ENCODE measurements around the gene OR6J1.
A peak's percentile ranks its signal among the peaks of the same experiment; 100 is the strongest.
"Not testable (repeated sequence)": the region's sequence is repeated elsewhere in the genome, so short reads cannot be mapped to it uniquely, and the experiment has no call there.

OR6J1 gene

DNA sequence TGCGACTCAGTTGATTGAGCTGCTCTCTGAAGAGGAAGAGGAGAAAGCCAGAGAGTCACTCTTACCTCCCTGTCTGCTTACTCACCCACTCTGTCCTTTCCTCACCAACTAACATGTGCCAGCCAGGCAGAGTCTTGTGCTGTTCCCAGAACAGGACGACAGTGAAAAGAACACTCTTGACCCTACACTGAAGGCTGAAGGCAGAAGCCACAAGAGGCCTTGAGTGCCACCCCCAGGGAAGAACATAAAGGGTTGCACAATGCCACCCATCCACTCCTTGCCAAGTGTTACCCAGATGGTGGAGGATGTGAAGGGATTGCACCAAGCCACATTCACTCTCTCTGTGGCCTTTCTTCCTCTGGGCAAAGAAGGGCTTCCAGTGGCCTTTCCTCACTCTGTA is 33.2 kb downstream of the OR6J1 start:
- FAIRE-seq (no peak), DNase-seq (ENCODE audit: low spot score) (no peak)

DNA sequence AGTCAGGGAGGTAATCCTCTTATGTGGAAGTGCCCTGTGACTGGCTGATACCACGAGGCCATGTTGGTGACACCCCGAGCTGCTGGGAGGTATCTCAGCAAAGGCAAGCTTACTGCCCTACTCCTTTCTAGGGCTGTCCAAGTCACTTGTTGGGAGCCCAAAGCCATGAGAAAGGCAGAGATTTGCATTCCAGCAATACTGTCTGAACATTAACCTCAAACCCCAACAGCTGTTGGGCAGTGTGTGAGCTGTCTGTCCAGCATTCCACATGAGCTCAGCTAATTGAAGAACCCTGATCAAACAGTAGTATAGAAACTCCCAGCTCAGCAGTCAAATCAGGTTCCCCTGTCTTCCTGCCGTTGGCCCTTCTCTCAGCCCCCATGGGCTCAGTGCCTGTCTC is 36.9 kb downstream of the OR6J1 start:
- FAIRE-seq = no peak

DNA sequence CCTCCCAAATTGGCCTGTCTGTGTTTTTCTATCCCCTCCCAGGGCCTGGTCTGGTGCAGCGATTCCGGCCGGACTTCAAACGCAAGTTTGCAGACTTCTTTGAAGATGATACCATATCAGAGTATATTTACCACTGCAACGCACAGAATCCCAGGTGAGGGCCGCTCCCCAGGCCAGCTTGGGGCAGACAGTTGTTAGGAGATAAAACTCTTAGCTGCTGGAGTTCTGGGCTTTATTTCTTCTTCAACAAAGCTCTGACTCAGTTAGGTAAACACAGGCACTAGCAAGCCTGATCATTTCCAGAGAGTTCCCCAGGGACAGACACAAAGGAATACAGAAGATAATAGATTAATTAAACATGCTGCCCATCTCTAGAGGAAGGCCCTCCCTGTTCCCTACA is 37.8 kb downstream of the OR6J1 start:
- DNase-seq (ENCODE audit: low spot score) (no peak), FAIRE-seq (no peak)

More for the DNA sequence above, 36.9 kb downstream of the OR6J1 start:
- DNase-seq (ENCODE audit: low spot score) = no peak

DNA sequence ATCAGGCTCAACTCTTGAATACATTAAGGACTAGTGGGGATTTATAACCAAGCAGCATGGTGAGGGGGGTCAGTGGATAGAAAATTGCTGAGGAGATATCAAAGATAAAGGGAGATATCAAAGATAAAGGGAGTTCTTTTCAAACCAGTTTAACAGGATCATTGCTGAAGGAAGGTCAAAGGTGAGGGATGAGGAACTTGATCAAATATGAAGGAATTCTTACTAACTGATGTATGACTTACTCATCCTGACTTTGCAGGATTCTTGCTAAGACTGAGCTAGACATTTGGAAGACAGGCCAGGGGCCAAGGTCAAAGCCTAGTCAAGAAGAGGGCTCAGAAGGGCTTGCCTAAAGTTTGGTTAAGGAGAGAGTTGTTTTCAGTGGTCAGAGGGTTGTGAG is 41.3 kb downstream of the OR6J1 start:
- DNase-seq (ENCODE audit: low spot score) = peak; percentile 58
- FAIRE-seq = no peak

DNA sequence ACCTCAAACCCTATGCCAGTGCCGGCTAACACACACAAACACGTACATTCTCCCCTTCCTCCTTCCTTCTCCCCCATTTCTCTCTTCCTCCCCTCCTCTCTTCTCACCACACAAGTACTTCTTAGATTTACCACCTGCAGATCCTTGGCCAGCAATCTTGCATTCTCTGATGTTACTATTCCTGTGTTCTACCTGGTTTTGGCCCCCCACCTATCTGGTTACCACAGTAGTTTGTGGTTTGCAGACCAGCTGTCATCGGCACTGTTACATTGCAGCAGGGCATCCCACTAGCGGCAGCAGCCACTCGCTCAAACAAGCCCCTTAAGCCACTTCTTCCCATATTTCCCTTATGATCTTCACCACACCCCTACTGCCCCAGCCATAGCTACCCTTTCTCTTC is 42.2 kb downstream of the OR6J1 start:
- FAIRE-seq = no peak
- no peak for DNase-seq (ENCODE audit: low spot score)

DNA sequence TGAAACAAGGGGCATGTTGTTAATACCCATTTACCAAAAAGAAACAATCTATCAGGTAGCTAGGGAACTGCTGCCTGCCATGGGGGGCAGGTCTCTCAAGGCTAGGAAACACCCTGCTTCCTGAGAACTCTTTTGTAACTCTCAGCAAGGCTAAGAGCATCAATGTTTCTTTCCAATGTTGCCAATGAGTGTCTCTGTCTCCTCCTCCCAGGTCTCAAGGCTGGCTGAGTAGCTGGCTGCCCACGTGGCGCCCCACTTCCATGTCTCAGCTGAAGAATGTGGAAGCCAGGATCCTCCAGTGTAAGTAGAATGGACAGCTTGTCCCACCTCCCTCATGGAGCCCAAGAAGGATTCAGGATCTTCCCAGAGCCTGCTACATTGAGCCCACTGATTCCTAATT is 42.7 kb downstream of the OR6J1 start:
- DNase-seq (ENCODE audit: low spot score) (no peak), FAIRE-seq (no peak)

DNA sequence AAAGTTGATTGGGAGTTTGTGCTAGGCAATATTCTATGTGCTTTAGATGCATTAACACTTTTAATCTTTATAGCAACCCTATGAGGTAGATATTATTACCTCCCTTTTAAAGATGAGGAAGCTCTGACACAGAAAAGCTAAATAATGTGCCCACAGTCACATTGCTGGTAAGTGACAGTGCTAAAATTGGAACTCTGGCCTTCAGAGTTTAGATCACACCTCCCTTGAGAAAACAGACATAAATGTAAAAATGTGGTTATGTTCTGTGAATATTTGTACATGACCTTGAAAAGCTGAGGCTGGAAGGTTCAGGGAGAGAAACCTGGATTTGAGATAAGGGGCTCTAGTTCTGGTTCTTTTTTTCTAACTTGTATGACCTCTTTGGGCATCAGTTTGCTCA is 44.1 kb downstream of the OR6J1 start:
- FAIRE-seq = no peak
- no peak for DNase-seq (ENCODE audit: low spot score)

DNA sequence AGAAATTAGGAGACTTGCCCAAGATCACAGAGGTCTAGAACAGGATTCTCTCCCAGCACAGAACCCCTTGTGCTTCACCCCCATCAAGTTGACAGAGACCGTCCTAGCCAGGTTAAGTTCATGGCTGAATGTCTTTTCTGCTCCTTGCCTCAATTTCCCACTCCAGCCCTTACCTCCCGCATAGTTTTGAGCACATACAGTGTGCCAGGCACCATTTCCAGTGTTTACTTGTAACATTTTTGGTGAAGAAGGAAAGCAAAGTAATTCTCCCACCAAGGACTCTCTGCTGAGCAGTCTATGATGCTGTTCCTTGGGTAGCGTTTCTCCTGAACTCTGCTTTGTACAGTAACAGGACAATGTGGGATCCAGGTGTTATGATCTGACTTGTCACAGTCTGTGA is 44.8 kb downstream of the OR6J1 start:
- no peak for DNase-seq (ENCODE audit: low spot score)
- no peak for FAIRE-seq

DNA sequence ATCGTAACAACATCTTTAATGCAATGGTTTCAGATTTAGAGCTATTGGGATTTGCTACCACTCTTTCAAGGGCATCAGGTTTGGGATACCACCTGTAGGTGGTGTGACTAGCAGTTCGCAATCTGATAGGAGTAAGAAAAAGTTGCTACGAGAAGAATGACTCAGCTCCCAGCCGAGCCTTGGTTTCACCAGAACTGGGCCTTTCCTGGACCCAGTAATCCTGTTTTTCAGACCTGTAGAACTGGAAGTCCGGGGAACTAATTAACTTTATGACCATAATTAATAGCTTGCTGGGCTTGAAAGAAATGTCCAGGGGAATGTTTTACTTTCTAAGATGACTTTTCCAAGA is 45.3 kb downstream of the OR6J1 start:
- FAIRE-seq = no peak

DNA sequence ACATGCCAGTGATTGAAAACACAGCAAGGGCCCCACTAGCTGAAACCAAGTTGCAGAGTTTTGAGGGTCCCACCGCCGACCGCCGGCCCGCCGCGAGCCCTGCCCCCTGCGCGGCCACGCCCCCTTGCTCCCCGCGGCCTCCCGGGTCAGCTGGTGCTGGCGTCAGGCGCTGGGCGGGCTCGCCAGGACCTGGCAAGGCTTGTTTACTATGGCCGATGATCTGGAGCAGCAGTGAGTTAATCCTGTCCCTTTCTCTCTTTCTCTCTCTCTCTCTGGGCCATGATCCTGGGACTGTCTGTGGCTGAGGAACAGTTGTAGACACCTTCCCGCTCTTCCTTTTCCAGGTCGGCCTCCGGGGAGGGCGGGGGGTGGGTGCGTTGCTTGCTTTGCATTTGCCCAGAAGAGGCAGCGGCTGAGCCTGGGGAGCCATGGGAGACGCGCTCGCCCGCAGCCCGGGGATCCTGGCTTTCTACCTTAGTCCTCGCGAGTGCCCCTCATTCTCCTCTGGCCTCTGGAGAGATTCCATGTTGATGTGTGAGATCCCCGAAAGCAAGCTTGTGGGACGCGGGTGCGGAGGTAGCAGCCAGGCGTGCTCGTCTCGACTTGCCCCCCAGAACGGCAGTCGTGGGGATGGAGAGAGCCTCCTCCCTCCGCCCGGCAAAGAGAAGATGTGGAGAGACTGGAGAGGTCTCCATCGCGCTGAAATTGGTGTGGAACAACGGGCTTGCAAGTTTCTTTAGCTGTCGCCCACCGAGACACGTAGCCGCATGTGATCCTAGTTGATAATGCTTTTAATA is 45.9 kb downstream of the OR6J1 start, which contains the start of gene ABHD4:
ABHD4 (plus strand) TSS at position 202 of the 797 bp plus-strand sequence; CDS start at position 209, 7 bp downstream.
- DNase-seq (ENCODE audit: low spot score) = no peak
- no peak for FAIRE-seq

More for the DNA sequence above, 45.3 kb downstream of the OR6J1 start:
- DNase-seq (ENCODE audit: low spot score) = peak; percentile 31

DNA sequence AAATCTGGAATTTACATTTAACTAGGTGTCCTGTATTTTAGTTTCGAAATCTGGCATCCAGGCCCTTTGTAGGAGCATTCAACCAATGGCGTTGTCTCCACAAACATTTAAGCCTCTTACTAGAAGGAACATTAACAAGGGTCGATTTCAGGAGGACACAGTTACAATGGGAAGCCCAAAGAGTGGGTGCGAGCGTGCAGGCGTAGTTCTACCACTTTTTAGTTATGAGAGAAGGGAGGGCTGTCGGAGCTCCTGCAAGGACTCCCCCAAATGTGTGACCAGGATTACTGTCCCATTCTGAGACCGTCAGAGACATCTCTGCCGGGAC is 46.4 kb downstream of the OR6J1 start:
- no peak for DNase-seq (ENCODE audit: low spot score)

DNA sequence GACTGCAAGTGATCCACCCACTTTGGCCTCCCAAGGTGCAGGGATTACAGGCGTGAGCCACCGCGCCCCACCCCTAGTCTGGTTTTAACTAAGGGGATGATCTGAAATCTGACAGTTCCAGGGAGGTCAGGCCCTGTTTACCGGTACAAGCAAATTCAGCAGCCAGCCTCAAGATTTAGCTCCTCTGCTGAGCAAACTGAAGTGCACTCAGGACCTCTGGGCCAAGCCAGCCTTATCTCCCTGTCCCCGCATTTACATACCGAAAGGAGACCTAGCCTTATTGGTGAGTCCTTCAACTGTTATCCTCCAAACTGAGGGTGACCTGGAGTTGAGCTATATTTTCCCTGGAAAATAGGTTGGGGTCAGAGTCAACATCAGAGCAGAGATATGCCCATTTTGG is 46.9 kb downstream of the OR6J1 start:
- DNase-seq (ENCODE audit: low spot score) = no peak

More for the DNA sequence above, 46.4 kb downstream of the OR6J1 start:
- FAIRE-seq = no peak

DNA sequence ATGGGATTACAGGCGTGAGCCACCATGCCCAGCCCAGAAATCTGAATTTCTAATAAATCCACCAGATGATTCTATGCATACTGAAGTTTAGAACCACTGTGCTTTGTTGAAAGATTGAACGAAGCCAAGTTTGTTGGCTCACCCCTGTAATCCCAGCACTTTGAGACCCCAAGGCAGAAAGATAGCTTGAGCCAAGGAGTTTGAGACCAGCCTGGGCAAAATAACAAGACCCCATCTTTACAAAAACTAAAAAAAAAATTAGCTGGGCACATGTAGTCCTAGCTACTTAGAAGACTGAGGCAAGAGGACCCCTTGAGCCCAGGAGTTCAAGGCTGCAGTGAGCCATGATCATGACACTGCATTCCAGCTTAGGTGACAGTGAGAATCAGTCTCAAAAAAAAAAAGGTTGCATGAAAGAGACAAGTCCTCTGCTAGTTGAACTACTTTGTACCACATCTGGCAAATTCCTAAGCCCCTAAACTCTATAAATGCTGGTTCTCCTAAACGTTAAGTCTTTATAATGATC is 47.7 kb downstream of the OR6J1 start:
- FAIRE-seq (no peak), DNase-seq (ENCODE audit: low spot score) (no peak)

More for the DNA sequence above, 46.9 kb downstream of the OR6J1 start:
- no peak for FAIRE-seq

DNA sequence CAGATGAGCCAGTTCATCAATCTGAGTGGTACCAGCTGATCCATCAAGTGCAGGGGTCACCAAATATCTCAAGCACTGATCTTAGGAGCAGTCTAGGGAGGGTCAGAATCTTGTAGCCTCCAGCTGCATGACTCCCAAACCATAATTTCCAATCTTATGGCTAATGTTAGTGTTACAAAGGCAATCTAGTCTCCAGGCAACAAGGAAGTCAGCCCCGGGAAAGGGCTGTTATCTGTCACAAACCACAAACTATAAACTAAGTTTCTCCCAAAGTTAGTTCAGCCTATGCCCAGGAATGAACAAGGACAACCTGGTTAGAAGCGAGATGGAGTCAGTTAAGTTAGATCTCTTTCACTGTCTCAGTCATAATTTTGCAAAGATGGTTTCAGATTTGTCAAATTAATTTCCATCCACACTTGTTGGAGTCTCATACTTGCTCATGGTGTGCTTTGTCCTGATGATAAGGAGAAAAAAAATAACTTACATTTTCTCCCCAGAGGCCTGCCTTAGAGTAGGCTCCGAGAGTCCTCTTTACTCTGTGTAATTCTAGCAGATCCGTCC is 49.9 kb downstream of the OR6J1 start:
- FAIRE-seq = no peak
- DNase-seq (ENCODE audit: low spot score) = no peak

DNA sequence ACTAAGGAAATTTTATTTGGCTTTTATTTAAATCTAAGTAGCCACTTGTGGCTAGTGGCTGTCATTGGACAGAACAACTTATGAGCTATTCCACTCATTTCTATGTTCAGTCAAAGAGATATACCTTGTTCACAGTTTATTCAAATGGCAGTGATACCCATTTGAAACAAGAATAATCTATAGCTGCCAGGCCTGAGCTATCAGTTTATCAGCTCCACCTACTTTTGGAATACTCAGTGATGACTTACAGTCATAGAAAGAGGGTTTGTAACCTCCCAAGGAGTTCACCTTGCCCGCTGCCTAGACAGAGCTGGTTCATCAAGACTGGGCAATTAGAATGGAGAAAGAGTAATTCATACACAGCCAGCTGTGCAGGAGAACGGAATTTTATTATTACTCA is 50.6 kb downstream of the OR6J1 start:
- no peak for DNase-seq (ENCODE audit: low spot score)
- no peak for FAIRE-seq

DNA sequence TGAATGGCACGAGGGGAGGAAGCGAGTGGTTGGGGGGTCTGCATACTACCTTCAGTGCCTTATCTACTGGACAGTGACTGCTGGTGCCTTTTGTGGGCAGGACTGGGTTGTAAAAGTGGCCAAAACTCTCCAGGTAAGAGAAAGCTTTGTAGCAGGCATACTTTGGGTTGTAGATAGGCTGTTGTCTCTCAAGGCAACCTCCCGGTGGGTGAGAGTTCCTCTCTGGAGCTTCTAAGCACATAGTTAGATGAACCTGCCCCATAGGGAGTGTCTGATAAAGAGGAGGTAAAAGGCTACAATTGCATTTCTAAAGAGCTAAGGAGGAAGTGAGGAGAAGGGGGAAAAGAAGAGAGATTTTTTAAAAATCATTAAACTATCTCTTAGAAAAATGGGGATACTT is 51.0 kb downstream of the OR6J1 start:
- FAIRE-seq (no peak), DNase-seq (ENCODE audit: low spot score) (no peak)

DNA sequence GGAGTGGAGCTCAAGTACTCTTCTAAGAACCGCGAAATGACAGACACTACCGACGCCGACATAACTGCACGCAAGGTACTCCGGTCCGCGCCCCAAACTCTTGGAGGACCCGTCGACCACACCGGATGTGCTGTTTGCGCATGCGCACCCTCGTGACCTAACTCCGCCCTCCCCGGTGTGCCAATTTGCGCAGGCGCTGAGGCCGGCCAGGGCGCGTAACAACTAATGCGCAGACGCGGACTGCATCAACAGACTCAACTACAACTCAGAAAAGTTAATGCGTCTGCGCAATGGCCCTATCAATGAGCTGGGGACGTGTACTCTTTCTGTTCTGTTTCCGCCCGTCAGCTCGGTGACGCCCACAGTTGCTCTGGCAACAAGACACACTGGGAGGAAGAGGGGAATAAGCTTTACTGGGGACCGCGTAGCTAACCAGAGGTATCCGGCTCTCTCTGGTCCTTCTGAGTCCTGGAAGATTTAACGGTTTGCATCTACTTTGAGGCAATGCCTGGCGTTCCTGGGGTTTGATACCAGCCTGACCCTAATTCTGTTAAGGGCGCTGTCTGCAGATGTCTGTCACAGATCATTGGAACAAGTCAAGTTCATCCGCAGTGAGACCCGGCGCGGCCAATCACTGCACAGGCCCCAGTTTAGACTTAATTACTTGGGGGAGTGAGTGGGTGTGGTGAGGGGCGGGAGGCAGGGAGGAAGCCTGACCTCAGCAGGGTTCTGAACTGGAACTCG is 54.9 kb downstream of the OR6J1 start, which contains the start of gene DAD1:
DAD1 (minus strand) TSS at position 129 of the 744 bp plus-strand sequence; CDS start at position 62, 67 bp downstream.
- FAIRE-seq (peak; percentile 76), DNase-seq (ENCODE audit: low spot score) (peak; percentile 97)

DNA sequence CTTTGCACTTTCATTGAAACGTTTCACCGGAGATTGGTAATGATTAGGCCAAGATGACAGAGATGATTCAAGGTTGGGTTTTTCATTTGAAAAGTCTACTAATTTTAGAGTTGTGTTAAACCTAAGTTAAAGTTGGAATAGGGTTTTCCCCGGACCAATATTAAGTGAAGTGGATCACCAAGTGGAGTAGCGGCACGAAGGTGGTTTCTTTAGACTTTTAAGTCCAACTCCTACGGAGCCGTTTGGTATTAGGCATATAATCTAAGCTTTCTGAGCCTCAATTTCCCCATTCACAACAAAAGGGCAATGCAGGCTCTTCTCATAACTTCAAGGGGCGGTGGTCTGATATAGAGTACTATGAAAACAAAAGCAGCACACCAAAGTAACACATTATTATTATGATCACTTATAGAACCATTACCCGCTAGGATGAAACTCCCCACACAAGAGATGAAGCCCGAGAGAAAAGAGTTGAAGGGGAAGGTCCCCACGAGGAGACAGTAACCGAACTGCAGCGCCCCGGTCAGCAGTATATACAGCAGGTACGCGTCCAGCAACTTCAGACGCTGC is 55.5 kb downstream of the OR6J1 start:
- no peak for FAIRE-seq

DNA sequence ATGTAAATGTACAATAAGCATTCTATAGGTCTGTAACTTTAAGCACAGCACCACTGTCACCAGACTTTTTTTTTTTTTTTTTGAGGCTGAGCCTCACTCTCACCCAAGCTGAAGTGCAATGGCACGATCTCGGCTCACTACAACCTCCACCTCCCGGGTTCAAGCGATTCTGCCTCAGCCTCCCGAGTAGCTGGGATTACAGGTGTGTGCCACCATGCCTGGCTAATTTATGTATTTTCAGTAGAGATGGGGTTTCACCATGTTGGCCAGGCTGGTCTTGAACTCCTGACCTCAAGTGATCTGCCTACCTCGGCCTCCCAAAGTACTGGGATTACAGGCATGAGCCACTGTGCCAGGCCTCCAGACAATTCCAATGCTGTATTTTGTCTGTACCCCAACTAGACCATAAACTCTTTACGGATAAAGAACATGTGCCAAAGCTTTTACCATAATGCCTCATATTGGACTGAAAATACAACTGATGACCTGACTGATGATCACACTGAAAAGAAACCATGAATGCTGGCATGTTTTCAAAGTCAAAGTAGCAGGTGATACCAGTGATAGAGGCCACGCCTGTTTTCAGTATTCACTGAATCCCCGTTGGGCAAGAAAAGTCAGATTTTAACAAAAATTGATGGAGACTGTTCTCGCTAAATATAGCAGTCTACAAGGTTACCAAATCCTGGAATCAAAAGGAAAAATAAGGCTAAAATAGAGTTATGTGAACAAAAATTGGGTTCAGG is 56.3 kb downstream of the OR6J1 start:
- FAIRE-seq; DNase-seq (ENCODE audit: low spot score): not testable (repeated sequence)

More for the DNA sequence above, 55.5 kb downstream of the OR6J1 start:
- no peak for DNase-seq (ENCODE audit: low spot score)

DNA sequence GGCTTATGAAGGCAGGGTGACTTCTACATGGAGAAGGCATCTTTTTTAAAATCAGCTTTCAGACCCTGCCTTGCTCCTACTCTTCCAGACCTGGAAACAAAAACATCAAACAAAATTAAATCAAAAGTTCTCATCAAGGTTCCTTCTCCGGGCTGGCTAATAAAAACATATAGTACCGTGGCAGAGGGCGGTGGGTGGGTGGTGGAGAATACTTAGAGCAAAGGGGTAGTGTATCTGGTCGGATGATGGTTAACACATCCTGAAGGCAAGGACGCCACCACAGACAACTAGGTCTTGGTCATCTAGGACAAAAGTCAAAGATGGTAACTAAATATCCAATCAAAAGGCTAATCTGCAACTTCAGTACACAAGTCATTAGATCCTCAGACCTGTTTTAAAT is 56.9 kb downstream of the OR6J1 start:
- FAIRE-seq (no peak), DNase-seq (ENCODE audit: low spot score) (no peak)

DNA sequence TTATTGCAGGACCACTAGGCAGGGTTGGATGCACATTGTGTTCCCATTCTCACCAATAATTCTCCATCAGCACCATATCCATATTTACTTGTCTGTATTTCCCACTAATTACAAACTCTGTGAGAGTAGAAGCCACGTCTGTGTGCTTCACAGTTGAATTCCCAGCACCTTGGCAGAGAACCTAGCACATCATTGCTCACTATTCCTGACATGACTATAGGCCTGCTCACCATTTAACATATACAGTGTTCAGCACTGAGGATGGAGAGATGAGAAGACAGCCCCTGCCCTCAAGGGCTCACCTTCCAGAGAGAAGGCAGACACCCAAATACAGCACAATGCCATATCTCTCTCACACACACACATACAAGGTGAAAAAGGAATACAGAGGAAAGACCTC is 60.2 kb downstream of the OR6J1 start:
- FAIRE-seq = no peak
- no peak for DNase-seq (ENCODE audit: low spot score)
